Keratinocyte (primary cell): ENCODE measurements around the gene PIGM. TPM values are rescaled to one million over a fixed set of nuclear protein-coding genes. Genes with fewer than 3 reads are reported as not detected.

Source experiments
- DNase-seq: peaks from one replicate; pipeline ENCODE4 v3.0.0-alpha.2; 2011; ENCODE audit warnings: low read depth, missing footprints, low spot score
- FAIRE-seq: peaks from 2 replicates; lab custom pipeline; 2011; peaks lifted over from hg19 to GRCh38; lab: Jason Lieb, UNC
- H2AFZ ChIP-seq: 2 replicates; pipeline ENCODE4 v1.6.0; 2012; ENCODE audit warnings: low read length, control low read depth, inconsistent platforms; ENCODE audit not compliant: control insufficient read depth
- H3K27ac ChIP-seq: 2 replicates; pipeline ENCODE4 v1.5.1; 2011; ENCODE audit warnings: low read length; ENCODE audit not compliant: control insufficient read depth, insufficient read depth
- H3K27me3 ChIP-seq: 3 replicates; pipeline ENCODE4 v1.6.0; 2011; ENCODE audit warnings: low read length; ENCODE audit not compliant: control insufficient read depth, insufficient read depth; ENCODE audit errors: extremely low read depth
- H3K36me3 ChIP-seq, 2 experiments: 2 replicates in 1 of 2; 3 replicates in 1 of 2; pipeline ENCODE4 v1.5.1; 2011; ENCODE audit warnings: low read length in 2 of 2, mild to moderate bottlenecking in 1 of 2; ENCODE audit not compliant: control insufficient read depth in 2 of 2, insufficient read depth in 2 of 2; ENCODE audit errors: extremely low read depth in 1 of 2
- H3K4me1 ChIP-seq: 3 replicates; pipeline ENCODE4 v1.5.1; 2011; ENCODE audit warnings: low read length; ENCODE audit not compliant: control insufficient read depth, insufficient read depth; ENCODE audit errors: extremely low read depth
- H3K4me2 ChIP-seq: 3 replicates; pipeline ENCODE4 v1.6.0; 2011; ENCODE audit warnings: low read depth, low read length; ENCODE audit not compliant: control insufficient read depth, insufficient read depth; ENCODE audit errors: extremely low read depth
- H3K4me3 ChIP-seq, 3 experiments: fragments of 200-600 bp in 1 of 3; sonication (generic) in 1 of 3; 2 replicates in 2 of 3; 3 replicates in 1 of 3; pipeline ENCODE4 v1.5.1; 2011 to 2016; ENCODE audit warnings: low read length in 3 of 3, mild to moderate bottlenecking in 3 of 3, control low read depth in 2 of 3, inconsistent platforms in 1 of 3, low read depth in 1 of 3, mixed read lengths in 1 of 3, mixed run types in 1 of 3, moderate library complexity in 1 of 3; ENCODE audit not compliant: control insufficient read depth in 2 of 3, insufficient read depth in 2 of 3; ENCODE audit errors: extremely low read depth in 1 of 3
- H3K79me2 ChIP-seq: 2 replicates; pipeline ENCODE4 v1.6.0; 2012; ENCODE audit warnings: low read length; ENCODE audit not compliant: control insufficient read depth, insufficient read depth
- H3K9ac ChIP-seq: 3 replicates; pipeline ENCODE4 v1.6.0; 2011; ENCODE audit warnings: low read length; ENCODE audit not compliant: control insufficient read depth, insufficient read depth; ENCODE audit errors: extremely low read depth
- H3K9me1 ChIP-seq: 3 replicates; pipeline ENCODE4 v1.6.0; 2011; ENCODE audit warnings: low read length; ENCODE audit not compliant: control insufficient read depth, insufficient read depth; ENCODE audit errors: extremely low read depth
- H3K9me3 ChIP-seq: 2 replicates; pipeline ENCODE4 v1.5.1; 2012; ENCODE audit warnings: low read depth, low read length; ENCODE audit not compliant: control insufficient read depth
- H4K20me1 ChIP-seq: 3 replicates; pipeline ENCODE4 v1.6.0; 2011; ENCODE audit warnings: low read length; ENCODE audit not compliant: control insufficient read depth, insufficient read depth; ENCODE audit errors: extremely low read depth
- EZH2 ChIP-seq: IDR thresholded peaks from one replicate; pipeline ENCODE4 v1.6.1; 2012; ENCODE audit warnings: inconsistent platforms, mild to moderate bottlenecking, low read length, moderate library complexity
- dilution Hi-C: fragments of 300-500 bp; cut with MboI; formaldehyde crosslinking; loops from one replicate; pipeline ENCODE4 v1.7.0; 2020; ENCODE audit warnings: low sequenced_read_pairs; ENCODE audit not compliant: extremely low pct_ligation_motif_present
- polyA plus RNA-seq, 5 experiments: library from polyadenylated mRNA; depleted of rRNA in 3 of 5; stranded (reverse) in 3 of 5; stranded (forward) in 1 of 5; unstranded in 1 of 5; fragments of >200 nt; gene quantifications; 1 replicate in 1 of 5; 2 replicates in 3 of 5; 3 replicates in 1 of 5; pipeline versions ENCODE4 v1.2.1 to v1.2.3, GENCODE V29; 2011 to 2012; ENCODE audit warnings: missing spikeins in 2 of 5, low read depth in 1 of 5, low replicate concordance in 1 of 5
- TF ChIP-seq, protein P1 (sequence below), 3 experiments: IDR thresholded peaks in 1 of 3; conservative IDR thresholded peaks in 1 of 3; optimal IDR thresholded peaks in 1 of 3; 2 replicates in 2 of 3; 3 replicates in 1 of 3; pipeline versions ENCODE3 to v1.5.1; 2011; ENCODE audit warnings: low read length in 3 of 3, mild to moderate bottlenecking in 3 of 3, moderate library complexity in 2 of 3, control low read depth in 1 of 3, inconsistent platforms in 1 of 3; ENCODE audit not compliant: insufficient read depth in 2 of 3; ENCODE audit errors: extremely low read depth in 1 of 3

PIGM gene
- polyA plus RNA-seq, 1 donor (not counting 4 experiments of a cell fraction or from before 2014, with no cell fraction given): 3.1 TPM

GRCh38 chr1:159993911-159994310 lies 37.9 kb downstream of the PIGM start:
- Histone ChIP-seq H3K4me3 (no peak overlapping the region), H3K36me3 (no peaks in the 10 kb centered on the region), H3K27ac (no peak overlapping the region), H3K79me2 (no peaks in the 10 kb centered on the region), H4K20me1 (no peaks in the 10 kb centered on the region), H3K9me1 (no peaks in the 10 kb centered on the region), H2AFZ (no peak overlapping the region), H3K4me2 (no peak overlapping the region), H3K27me3 (no peaks in the 10 kb centered on the region), H3K4me1 (peaks cover 23% of the 10 kb centered on the region), H3K9ac (no peak overlapping the region), H3K9me3 (no peaks in the 10 kb centered on the region)
- TF ChIP-seq, protein P1, sequence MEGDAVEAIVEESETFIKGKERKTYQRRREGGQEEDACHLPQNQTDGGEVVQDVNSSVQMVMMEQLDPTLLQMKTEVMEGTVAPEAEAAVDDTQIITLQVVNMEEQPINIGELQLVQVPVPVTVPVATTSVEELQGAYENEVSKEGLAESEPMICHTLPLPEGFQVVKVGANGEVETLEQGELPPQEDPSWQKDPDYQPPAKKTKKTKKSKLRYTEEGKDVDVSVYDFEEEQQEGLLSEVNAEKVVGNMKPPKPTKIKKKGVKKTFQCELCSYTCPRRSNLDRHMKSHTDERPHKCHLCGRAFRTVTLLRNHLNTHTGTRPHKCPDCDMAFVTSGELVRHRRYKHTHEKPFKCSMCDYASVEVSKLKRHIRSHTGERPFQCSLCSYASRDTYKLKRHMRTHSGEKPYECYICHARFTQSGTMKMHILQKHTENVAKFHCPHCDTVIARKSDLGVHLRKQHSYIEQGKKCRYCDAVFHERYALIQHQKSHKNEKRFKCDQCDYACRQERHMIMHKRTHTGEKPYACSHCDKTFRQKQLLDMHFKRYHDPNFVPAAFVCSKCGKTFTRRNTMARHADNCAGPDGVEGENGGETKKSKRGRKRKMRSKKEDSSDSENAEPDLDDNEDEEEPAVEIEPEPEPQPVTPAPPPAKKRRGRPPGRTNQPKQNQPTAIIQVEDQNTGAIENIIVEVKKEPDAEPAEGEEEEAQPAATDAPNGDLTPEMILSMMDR (optimal IDR thresholded peaks at IDR 0.05 in 1 of 3, IDR thresholded peaks at IDR 0.05 in 1 of 3, conservative IDR thresholded peaks at IDR 0.05 in 1 of 3; ENCODE audit: extremely low read depth in 1 of 3, insufficient read depth in 2 of 3, low read length in 3 of 3): no peak
- TF ChIP-seq EZH2: no peak
- dilution Hi-C loops: no loop called here
- FAIRE-seq: no peak
- no peak for DNase-seq

DNA sequence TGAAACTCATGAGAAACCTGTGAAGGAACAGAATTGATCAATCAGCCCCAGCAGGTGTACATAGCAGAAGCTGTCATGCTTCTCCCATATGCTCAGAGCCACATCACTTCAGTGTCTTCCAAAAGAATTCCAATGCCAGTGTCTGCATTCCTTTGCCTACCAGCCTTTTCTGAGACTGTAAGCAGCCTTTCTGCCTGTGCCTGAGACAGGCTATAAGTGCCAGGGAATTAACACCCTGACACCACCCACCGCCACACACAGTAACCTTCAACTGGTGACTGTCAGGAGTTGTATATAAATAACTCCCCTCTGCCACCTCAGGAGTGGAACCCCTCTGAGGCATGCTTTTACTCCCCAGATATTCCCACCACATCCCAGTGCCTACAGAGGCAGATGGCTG lies 39.6 kb downstream of the PIGM start:
- no peak overlapping the region for H3K27ac ChIP-seq
- FAIRE-seq (peak; percentile 9), DNase-seq (no peak)
- no peak overlapping the region for H2AFZ ChIP-seq
- no peaks in the 10 kb centered on the region for H3K9me1 ChIP-seq
- peaks cover 21% of the 10 kb centered on the region for H3K4me1 ChIP-seq
- H3K9ac ChIP-seq: no peak overlapping the region
- no peaks in the 10 kb centered on the region for H3K9me3 ChIP-seq
- H3K79me2 ChIP-seq: no peaks in the 10 kb centered on the region
- H3K27me3 ChIP-seq: no peaks in the 10 kb centered on the region
- no peaks in the 10 kb centered on the region for H3K36me3 ChIP-seq
- no peak for TF ChIP-seq EZH2
- H3K4me2 ChIP-seq: no peak overlapping the region
- no peak overlapping the region for H3K4me3 ChIP-seq
- dilution Hi-C loops: no loop called here
- no peaks in the 10 kb centered on the region for H4K20me1 ChIP-seq

GRCh38 chr1:159991513-159991912 lies 40.3 kb downstream of the PIGM start:
- peak; percentile 88 for FAIRE-seq
- Histone ChIP-seq H3K9me1 (no peaks in the 10 kb centered on the region), H3K4me2 (peak overlapping the region; percentile 39), H4K20me1 (no peaks in the 10 kb centered on the region), H3K9ac (no peak overlapping the region), H3K79me2 (no peaks in the 10 kb centered on the region), H3K4me3 (peak overlapping the region in 1 of 3 experiments; percentile 35), H3K36me3 (no peaks in the 10 kb centered on the region), H3K4me1 (peaks cover 15% of the 10 kb centered on the region), H3K27ac (no peak overlapping the region), H3K27me3 (no peaks in the 10 kb centered on the region), H3K9me3 (no peaks in the 10 kb centered on the region), H2AFZ (peak overlapping the region; percentile 74)
- dilution Hi-C loops: no loop called here
- peak; percentile 26 for DNase-seq
- TF ChIP-seq, protein P1 (optimal IDR thresholded peaks at IDR 0.05 in 1 of 3, IDR thresholded peaks at IDR 0.05 in 1 of 3, conservative IDR thresholded peaks at IDR 0.05 in 1 of 3; ENCODE audit: extremely low read depth in 1 of 3, insufficient read depth in 2 of 3, low read length in 3 of 3): no peak
- TF ChIP-seq EZH2: no peak
